ENCODE measurements around the gene DHRSX.
"Not testable (repeated sequence)": the region's sequence is repeated elsewhere in the genome, so short reads cannot be mapped to it uniquely, and the experiment has no call there.

GRCh38 chrX:2312061-2312591 is 188.7 kb downstream of the DHRSX start:
- not testable (repeated sequence) for TF ChIP-seq EZH2 (IDR thresholded peaks at IDR 0.05; ENCODE audit: insufficient read depth, poor library complexity, severe bottlenecking); EZH2phosphoT487 (IDR thresholded peaks at IDR 0.05; ENCODE audit: insufficient read depth, low read depth)

Data from GM23248 (cell line).